ENCODE results near the gene GPR158.
"Not testable (repeated sequence)": the region's sequence is repeated elsewhere in the genome, so short reads cannot be mapped to it uniquely, and the experiment has no call there.

Gene GPR158

DNA sequence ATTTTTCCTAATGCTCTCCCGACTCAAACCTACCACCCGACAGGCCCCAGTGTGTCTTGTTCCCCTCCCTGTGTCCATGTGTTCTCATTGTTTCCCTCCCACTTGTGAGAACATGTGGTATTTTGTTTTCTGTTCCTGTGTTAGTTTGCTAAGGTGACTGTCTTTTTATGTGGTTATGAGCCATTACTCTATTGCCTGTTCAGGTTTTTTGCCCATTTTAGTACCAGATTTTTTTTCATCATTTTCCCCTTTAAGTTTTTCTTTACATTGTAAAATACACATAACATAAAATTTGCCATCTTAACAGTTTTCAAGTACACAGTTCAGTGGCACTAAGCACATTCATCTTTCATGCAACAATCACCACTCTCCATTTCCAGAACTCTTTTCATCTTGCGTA lies 133.5 kb downstream of the GPR158 start:
- Histone ChIP-seq H3K9me3 (ENCODE audit: control insufficient read depth, low read length) (peaks cover 4% of the 10 kb centered on the region), H3K4me3 (ENCODE audit: low read length) (no peak overlapping the region), H3K4me1 (ENCODE audit: control insufficient read depth, insufficient read depth, low read length) (no peaks in the 10 kb centered on the region), H3K36me3 (ENCODE audit: control insufficient read depth, insufficient read depth, low read length, severe bottlenecking) (no peaks in the 10 kb centered on the region), H3K9ac (ENCODE audit: low read length) (no peak overlapping the region), H3K27me3 (replicated peaks; ENCODE audit: control insufficient read depth, insufficient read depth, low read length) (no peaks in the 10 kb centered on the region)
- DNase-seq (ENCODE audit: low read depth): no peak

DNA sequence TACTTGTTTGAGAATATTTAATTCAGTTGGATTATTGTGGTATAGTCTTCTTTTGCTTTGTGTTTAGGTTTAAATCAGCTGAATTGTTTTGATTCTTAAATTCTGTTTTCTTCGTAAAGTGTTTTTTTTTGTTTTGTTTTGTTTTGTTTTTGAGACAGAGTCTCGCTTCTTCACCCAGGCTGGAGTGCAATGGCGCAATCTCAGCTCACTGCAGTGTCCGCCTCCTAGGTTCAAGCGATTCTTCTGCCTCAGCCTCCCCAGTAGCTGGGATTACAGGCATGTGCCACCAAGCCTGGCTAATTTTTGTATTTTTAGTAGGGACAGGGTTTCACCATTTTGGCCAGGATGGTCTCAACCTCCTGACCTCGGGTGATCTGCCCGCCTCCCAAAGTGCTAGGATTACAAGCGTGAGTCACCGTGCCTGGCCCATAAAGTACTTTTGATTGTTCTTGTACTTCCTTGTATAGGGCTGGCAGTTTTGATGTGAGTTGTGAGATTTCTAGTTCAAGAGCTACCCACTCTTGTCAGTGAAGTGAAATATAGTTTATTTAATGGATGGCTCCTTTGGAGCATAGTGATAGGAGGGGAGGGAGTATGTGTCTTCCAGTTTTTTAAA lies 142.9 kb downstream of the GPR158 start:
- not testable (repeated sequence) for H3K9ac ChIP-seq (ENCODE audit: low read length); H3K4me3 ChIP-seq (ENCODE audit: low read length); H3K36me3 ChIP-seq (ENCODE audit: control insufficient read depth, insufficient read depth, low read length, severe bottlenecking); H3K27me3 ChIP-seq (replicated peaks; ENCODE audit: control insufficient read depth, insufficient read depth, low read length); DNase-seq (ENCODE audit: low read depth); H3K9me3 ChIP-seq (ENCODE audit: control insufficient read depth, low read length); H3K4me1 ChIP-seq (ENCODE audit: control insufficient read depth, insufficient read depth, low read length)

DNA sequence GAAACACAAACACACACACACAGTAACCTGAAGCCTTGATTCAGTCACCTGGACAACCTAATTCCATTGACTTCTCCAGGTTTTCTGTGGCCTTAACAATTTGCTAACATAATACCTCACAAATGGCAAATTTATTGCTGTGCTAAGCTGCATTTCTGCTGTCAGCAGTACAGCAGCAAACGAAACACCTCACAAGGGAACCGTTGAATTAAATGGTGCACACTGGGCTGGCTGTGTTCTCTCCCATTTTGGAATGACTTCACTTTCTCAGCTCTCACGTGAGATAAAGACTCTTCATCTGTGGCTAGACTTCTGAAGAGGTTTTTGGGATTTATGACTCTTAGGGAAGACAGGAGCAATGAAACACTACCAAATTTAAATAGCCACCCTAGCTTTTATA lies 152.5 kb downstream of the GPR158 start:
- no peak for DNase-seq (ENCODE audit: low read depth)
- Histone ChIP-seq H3K9ac (ENCODE audit: low read length) (no peak overlapping the region), H3K9me3 (ENCODE audit: control insufficient read depth, low read length) (no peaks in the 10 kb centered on the region), H3K4me3 (ENCODE audit: low read length) (no peak overlapping the region), H3K36me3 (ENCODE audit: control insufficient read depth, insufficient read depth, low read length, severe bottlenecking) (no peaks in the 10 kb centered on the region), H3K4me1 (ENCODE audit: control insufficient read depth, insufficient read depth, low read length) (no peaks in the 10 kb centered on the region), H3K27me3 (replicated peaks; ENCODE audit: control insufficient read depth, insufficient read depth, low read length) (no peaks in the 10 kb centered on the region)

DNA sequence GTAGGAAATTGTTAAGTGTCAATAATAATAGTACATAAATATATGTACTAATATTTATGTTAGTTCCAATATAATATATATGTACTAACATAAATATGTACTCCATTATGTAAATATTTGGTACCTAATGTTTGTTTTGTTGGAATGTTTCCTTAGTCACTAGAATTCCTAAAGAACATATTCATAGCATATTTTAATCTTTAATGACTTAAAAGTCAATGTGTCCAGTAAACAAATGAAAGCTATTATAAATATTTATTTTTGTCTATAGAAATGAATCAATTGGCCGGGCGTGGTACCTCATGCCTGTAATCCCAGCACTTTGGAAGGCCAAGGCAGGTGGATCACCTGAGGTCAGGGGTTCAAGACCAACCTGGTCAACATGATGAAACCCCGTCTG lies 153.6 kb downstream of the GPR158 start:
- no peak for DNase-seq (ENCODE audit: low read depth)

DNA sequence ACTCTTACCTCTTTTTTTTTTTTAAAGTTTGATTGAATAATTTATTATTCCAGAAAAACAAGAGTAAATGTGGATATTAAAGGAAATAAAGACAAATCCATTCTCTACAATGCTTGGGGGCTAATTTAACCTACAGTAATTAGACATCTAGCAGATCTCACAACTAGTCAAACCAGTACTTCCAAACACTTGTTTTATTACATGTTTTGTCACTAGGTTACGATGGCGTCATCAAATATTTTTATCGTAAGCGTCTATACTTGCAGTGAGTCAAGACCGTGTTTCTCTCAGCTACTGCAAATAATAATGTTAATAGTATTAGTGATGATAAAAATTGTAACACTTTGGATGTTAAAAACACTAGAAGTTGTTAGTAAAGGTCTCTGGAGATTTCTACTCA lies 154.8 kb downstream of the GPR158 start:
- H3K36me3 ChIP-seq (ENCODE audit: control insufficient read depth, insufficient read depth, low read length, severe bottlenecking); DNase-seq (ENCODE audit: low read depth); H3K9me3 ChIP-seq (ENCODE audit: control insufficient read depth, low read length); H3K9ac ChIP-seq (ENCODE audit: low read length); H3K27me3 ChIP-seq (replicated peaks; ENCODE audit: control insufficient read depth, insufficient read depth, low read length); H3K4me3 ChIP-seq (ENCODE audit: low read length); H3K4me1 ChIP-seq (ENCODE audit: control insufficient read depth, insufficient read depth, low read length): not testable (repeated sequence)

More for the DNA sequence above, 153.6 kb downstream of the GPR158 start:
- H3K36me3 ChIP-seq (ENCODE audit: control insufficient read depth, insufficient read depth, low read length, severe bottlenecking): no peaks in the 10 kb centered on the region
- no peaks in the 10 kb centered on the region for H3K4me1 ChIP-seq (ENCODE audit: control insufficient read depth, insufficient read depth, low read length)
- no peak overlapping the region for H3K4me3 ChIP-seq (ENCODE audit: low read length)
- no peaks in the 10 kb centered on the region for H3K9me3 ChIP-seq (ENCODE audit: control insufficient read depth, low read length)
- H3K9ac ChIP-seq (ENCODE audit: low read length): no peak overlapping the region
- H3K27me3 ChIP-seq (replicated peaks; ENCODE audit: control insufficient read depth, insufficient read depth, low read length): no peaks in the 10 kb centered on the region

DNA sequence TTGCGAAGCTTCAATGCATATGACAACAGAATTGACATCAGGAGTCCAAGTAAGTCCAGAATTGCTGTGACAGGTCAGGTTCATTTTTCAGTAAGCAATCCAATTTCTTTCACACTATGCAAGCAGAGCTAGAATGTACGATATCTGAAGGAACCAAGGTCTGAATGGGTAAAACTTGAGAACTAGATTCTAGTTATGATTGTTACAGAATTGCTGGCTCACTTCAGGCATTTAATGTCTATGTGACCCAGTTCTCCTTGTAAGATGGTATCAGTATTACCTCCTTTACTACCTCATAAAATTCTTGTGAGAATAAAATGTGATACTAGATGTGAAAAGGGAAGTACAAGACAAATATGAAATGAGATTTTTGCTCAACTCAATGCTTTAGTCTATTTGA lies 159.6 kb downstream of the GPR158 start:
- no peaks in the 10 kb centered on the region for H3K27me3 ChIP-seq (replicated peaks; ENCODE audit: control insufficient read depth, insufficient read depth, low read length)
- no peaks in the 10 kb centered on the region for H3K9me3 ChIP-seq (ENCODE audit: control insufficient read depth, low read length)

DNA sequence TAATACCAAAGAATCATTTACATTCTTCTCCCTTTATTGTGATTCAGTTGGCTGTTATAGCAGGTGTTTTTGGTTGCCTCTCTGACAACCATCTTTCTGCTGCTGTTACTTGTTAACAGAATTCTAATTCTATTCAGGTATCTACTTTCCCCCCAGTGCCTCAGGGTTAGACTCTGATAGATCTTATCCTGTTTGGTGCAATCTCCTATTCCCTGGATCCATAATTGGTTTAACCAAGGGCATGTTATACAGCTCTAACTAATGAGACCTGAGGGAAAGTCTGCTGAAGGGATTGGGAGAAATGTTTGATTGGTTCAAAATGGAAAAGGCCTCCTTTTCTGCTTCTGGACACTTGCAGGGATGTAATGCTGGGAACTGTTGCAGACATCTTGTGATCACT lies 161.5 kb downstream of the GPR158 start:
- Histone ChIP-seq H3K36me3 (ENCODE audit: control insufficient read depth, insufficient read depth, low read length, severe bottlenecking) (no peaks in the 10 kb centered on the region), H3K4me1 (ENCODE audit: control insufficient read depth, insufficient read depth, low read length) (no peaks in the 10 kb centered on the region), H3K9me3 (ENCODE audit: control insufficient read depth, low read length) (peaks cover 5% of the 10 kb centered on the region), H3K9ac (ENCODE audit: low read length) (no peak overlapping the region), H3K4me3 (ENCODE audit: low read length) (no peak overlapping the region), H3K27me3 (replicated peaks; ENCODE audit: control insufficient read depth, insufficient read depth, low read length) (no peaks in the 10 kb centered on the region)
- no peak for DNase-seq (ENCODE audit: low read depth)

More for the DNA sequence above, 159.6 kb downstream of the GPR158 start:
- Histone ChIP-seq H3K36me3 (ENCODE audit: control insufficient read depth, insufficient read depth, low read length, severe bottlenecking) (no peaks in the 10 kb centered on the region), H3K4me3 (ENCODE audit: low read length) (no peak overlapping the region), H3K9ac (ENCODE audit: low read length) (no peak overlapping the region), H3K4me1 (ENCODE audit: control insufficient read depth, insufficient read depth, low read length) (no peaks in the 10 kb centered on the region)
- no peak for DNase-seq (ENCODE audit: low read depth)

DNA sequence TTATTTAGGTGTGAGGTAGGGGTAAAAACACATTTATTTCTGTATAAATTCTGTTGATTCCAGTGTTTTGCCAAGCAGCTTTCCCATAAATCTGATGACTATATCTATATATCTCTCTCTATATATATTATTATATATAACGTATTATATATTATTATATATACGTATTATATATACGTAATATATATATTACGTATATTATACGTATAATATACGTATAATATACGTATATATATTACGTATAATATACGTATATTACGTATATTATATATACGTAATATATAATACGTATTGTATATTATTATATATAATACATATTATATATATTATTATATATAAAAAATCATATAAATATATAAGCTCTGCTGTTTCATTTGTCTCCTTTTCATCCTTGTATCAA lies 163.5 kb downstream of the GPR158 start:
- peaks cover 5% of the 10 kb centered on the region for H3K9me3 ChIP-seq (ENCODE audit: control insufficient read depth, low read length)
- no peak overlapping the region for H3K9ac ChIP-seq (ENCODE audit: low read length)
- no peak for DNase-seq (ENCODE audit: low read depth)

DNA sequence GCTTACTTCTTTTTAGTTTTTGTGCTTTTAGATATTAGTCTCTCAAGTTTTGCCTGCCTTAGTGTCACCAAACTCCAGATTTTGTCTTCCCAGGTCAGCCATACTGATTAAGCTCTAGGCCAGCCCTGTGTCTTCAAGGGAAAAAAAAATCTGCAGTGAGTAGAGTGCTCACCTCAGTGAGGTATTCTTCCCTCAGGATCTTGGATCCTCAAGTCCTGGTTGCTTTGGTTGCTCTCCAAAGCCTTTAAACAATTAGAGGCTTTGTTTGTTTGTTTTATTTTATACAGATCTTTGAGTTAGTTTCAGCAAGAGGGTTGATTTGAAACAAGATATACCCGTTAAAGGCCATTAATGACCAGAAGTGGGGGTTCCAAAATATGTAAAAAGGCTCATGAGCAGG lies 165.2 kb downstream of the GPR158 start:
- Histone ChIP-seq H3K36me3 (ENCODE audit: control insufficient read depth, insufficient read depth, low read length, severe bottlenecking) (no peaks in the 10 kb centered on the region), H3K4me1 (ENCODE audit: control insufficient read depth, insufficient read depth, low read length) (no peaks in the 10 kb centered on the region), H3K9ac (ENCODE audit: low read length) (no peak overlapping the region), H3K4me3 (ENCODE audit: low read length) (no peak overlapping the region), H3K9me3 (ENCODE audit: control insufficient read depth, low read length) (peaks cover 5% of the 10 kb centered on the region), H3K27me3 (replicated peaks; ENCODE audit: control insufficient read depth, insufficient read depth, low read length) (no peaks in the 10 kb centered on the region)
- DNase-seq (ENCODE audit: low read depth): no peak

More for the DNA sequence above, 163.5 kb downstream of the GPR158 start:
- Histone ChIP-seq H3K4me3 (ENCODE audit: low read length) (no peak overlapping the region), H3K27me3 (replicated peaks; ENCODE audit: control insufficient read depth, insufficient read depth, low read length) (no peaks in the 10 kb centered on the region), H3K36me3 (ENCODE audit: control insufficient read depth, insufficient read depth, low read length, severe bottlenecking) (no peaks in the 10 kb centered on the region), H3K4me1 (ENCODE audit: control insufficient read depth, insufficient read depth, low read length) (no peaks in the 10 kb centered on the region)

DNA sequence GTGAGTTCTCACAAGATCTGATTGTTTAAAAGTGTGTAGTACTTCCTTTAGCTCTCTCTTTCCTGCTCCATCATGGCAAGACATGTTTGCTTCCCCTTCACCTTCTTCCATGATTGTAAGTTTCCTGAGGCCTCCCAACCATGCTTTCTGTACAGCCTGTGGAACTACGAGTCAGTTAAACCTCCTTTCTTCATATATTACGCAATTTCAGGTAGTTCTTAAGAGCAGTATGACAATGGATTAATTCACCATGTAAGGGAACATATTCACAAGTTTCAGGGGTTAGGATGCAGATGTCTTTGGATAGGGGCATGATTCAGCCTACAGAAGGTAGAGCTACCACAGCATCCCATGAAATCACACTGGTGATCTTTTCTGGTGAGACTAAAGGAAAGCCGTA lies 174.7 kb downstream of the GPR158 start:
- no peaks in the 10 kb centered on the region for H3K36me3 ChIP-seq (ENCODE audit: control insufficient read depth, insufficient read depth, low read length, severe bottlenecking)
- H3K4me3 ChIP-seq (ENCODE audit: low read length): no peak overlapping the region
- no peaks in the 10 kb centered on the region for H3K27me3 ChIP-seq (replicated peaks; ENCODE audit: control insufficient read depth, insufficient read depth, low read length)
- H3K4me1 ChIP-seq (ENCODE audit: control insufficient read depth, insufficient read depth, low read length): no peaks in the 10 kb centered on the region
- DNase-seq (ENCODE audit: low read depth): no peak
- H3K9me3 ChIP-seq (ENCODE audit: control insufficient read depth, low read length): peaks cover 2% of the 10 kb centered on the region
- no peak overlapping the region for H3K9ac ChIP-seq (ENCODE audit: low read length)

DNA sequence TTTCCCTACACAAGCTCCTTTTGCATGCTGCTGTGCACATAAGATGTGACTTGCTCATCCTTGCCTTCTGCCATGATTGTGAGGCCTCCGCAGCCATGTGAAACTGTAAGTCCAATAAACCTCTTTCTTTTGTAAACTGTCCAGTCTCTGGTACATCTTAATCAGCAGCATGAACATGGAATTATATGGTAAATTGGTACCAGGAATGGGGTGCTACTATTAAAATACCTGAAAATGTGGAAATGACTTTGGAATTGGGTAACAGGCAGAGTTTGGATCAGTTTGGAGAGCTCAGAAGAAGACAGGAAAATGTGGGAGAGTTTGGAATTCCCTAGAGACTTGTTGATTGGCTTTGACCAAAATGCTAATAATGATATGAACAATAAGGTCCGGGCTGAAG lies 181.8 kb downstream of the GPR158 start:
- Histone ChIP-seq H3K9ac (ENCODE audit: low read length) (no peak overlapping the region), H3K4me1 (ENCODE audit: control insufficient read depth, insufficient read depth, low read length) (no peaks in the 10 kb centered on the region), H3K9me3 (ENCODE audit: control insufficient read depth, low read length) (peaks cover 18% of the 10 kb centered on the region), H3K27me3 (replicated peaks; ENCODE audit: control insufficient read depth, insufficient read depth, low read length) (no peaks in the 10 kb centered on the region), H3K4me3 (ENCODE audit: low read length) (no peak overlapping the region), H3K36me3 (ENCODE audit: control insufficient read depth, insufficient read depth, low read length, severe bottlenecking) (no peaks in the 10 kb centered on the region)
- DNase-seq (ENCODE audit: low read depth): no peak

DNA sequence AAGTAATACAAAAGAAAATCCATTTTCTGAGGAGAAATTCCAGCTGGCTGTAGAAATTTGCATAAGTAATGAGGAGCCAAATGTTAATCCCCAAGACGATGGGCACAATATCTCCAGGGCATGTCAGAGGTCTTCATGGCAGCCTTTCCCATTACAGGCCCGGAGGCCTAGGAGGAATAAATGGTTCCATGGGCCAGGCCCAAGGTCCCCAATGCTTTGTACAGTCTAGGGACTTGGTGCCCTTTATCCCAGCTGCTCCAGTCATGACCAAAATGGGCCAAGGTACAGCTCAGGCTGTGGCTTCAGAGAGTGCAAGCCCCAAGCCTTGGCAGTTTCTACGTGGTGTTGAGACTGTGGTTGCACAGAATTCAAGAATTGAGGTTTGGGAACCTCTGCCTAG lies 182.5 kb downstream of the GPR158 start:
- Histone ChIP-seq H3K36me3 (ENCODE audit: control insufficient read depth, insufficient read depth, low read length, severe bottlenecking) (no peaks in the 10 kb centered on the region), H3K4me1 (ENCODE audit: control insufficient read depth, insufficient read depth, low read length) (no peaks in the 10 kb centered on the region), H3K9me3 (ENCODE audit: control insufficient read depth, low read length) (peaks cover 23% of the 10 kb centered on the region), H3K27me3 (replicated peaks; ENCODE audit: control insufficient read depth, insufficient read depth, low read length) (no peaks in the 10 kb centered on the region), H3K4me3 (ENCODE audit: low read length) (no peak overlapping the region), H3K9ac (ENCODE audit: low read length) (no peak overlapping the region)
- DNase-seq (ENCODE audit: low read depth): no peak

All from adipocyte (in vitro differentiated cells).